Measurements from ENCODE around the gene AASDH. TPM values are rescaled to one million over a fixed set of nuclear protein-coding genes. Genes with fewer than 3 reads are reported as not detected.
"Not testable (repeated sequence)": the region's sequence is repeated elsewhere in the genome, so short reads cannot be mapped to it uniquely, and the experiment has no call there.

Gene AASDH
- total and polyA plus RNA-seq, 2 of the 4 experiments (the other 2 are of a cell fraction), result 4.7 to 12.0 TPM

GRCh38 chr4:56362981-56363380 lies 24.3 kb downstream of the AASDH start:
- CTCF ChIA-PET; H3K79me1 ChIP-seq (ENCODE audit: low read depth in 1 of 2, low read length in 2 of 2); H3K18ac ChIP-seq (ENCODE audit: low read depth, low read length); in situ Hi-C loops (cut with MboI; ENCODE audit: low sequenced_read_pairs); H3K4me1 ChIP-seq (ENCODE audit: control insufficient read depth, insufficient read depth, low read length); H2AK5ac ChIP-seq (ENCODE audit: low read depth, low read length); H3K4ac ChIP-seq (ENCODE audit: low read depth, low read length); H3K14ac ChIP-seq (replicated peaks; ENCODE audit: low read depth, low read length); H3K9me1 ChIP-seq (ENCODE audit: insufficient read depth, low read length); dilution Hi-C loops (cut with HindIII; ENCODE audit: low sequenced_read_pairs, unreplicated experiment); BruUV-seq (replicated peaks); intact Hi-C loops (cut with micrococcal nuclease); H3K4me3 ChIP-seq (ENCODE audit: insufficient read depth, low read depth, low read length); H2BK20ac ChIP-seq (ENCODE audit: low read depth, low read length); H3K9me3 ChIP-seq (ENCODE audit: control insufficient read depth, insufficient read depth, low read length); H4K20me1 ChIP-seq (ENCODE audit: insufficient read depth, low read length); POLR2A ChIA-PET (ENCODE audit: unreplicated experiment); H3K27me3 ChIP-seq (ENCODE audit: control insufficient read depth, insufficient read depth, low read length); ATAC-seq (ENCODE audit: low read depth); H2AK9ac ChIP-seq (replicated peaks; ENCODE audit: low read depth, low read length, poor library complexity); H3K27ac ChIP-seq (ENCODE audit: insufficient read depth, low read length); H2BK15ac ChIP-seq (ENCODE audit: low read depth, low read length); H3K56ac ChIP-seq (ENCODE audit: extremely low read depth, insufficient read depth, low read length); H4K91ac ChIP-seq (ENCODE audit: insufficient read depth, low read depth, low read length); H2AFZ ChIP-seq (replicated peaks; ENCODE audit: low read length, poor library complexity); H4K5ac ChIP-seq (ENCODE audit: low read depth, low read length); H3K23ac ChIP-seq (ENCODE audit: low read depth, low read length); H3K4me2 ChIP-seq (ENCODE audit: low read depth, low read length); H4K8ac ChIP-seq (ENCODE audit: low read depth in 2 of 2, low read length in 2 of 2); DNase-seq; H3K9ac ChIP-seq (ENCODE audit: low read depth, low read length); H2BK5ac ChIP-seq (ENCODE audit: low read depth, low read length, poor library complexity, severe bottlenecking); H2BK120ac ChIP-seq (ENCODE audit: low read depth, low read length); H3K36me3 ChIP-seq (ENCODE audit: control insufficient read depth, insufficient read depth, low read length): not testable (repeated sequence)
- 96% methylated on average over 7 of the region's 12 CpGs; no CpG with 5 or more reads in 1 of the 2 experiments for WGBS, 2 experiments (ENCODE audit: extremely low coverage in 2 of 2, insufficient read length in 1 of 2)

Data from IMR-90 (cell line).